ENCODE data around the gene JSRP1.

JSRP1 gene, protein sequence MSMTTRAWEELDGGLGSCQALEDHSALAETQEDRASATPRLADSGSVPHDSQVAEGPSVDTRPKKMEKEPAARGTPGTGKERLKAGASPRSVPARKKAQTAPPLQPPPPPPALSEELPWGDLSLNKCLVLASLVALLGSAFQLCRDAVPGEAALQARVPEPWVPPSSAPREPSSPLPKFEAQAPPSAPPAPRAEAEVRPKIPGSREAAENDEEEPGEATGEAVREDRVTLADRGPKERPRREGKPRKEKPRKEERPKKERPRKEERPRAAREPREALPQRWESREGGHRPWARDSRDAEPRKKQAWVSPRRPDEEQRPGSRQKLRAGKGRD

DNA sequence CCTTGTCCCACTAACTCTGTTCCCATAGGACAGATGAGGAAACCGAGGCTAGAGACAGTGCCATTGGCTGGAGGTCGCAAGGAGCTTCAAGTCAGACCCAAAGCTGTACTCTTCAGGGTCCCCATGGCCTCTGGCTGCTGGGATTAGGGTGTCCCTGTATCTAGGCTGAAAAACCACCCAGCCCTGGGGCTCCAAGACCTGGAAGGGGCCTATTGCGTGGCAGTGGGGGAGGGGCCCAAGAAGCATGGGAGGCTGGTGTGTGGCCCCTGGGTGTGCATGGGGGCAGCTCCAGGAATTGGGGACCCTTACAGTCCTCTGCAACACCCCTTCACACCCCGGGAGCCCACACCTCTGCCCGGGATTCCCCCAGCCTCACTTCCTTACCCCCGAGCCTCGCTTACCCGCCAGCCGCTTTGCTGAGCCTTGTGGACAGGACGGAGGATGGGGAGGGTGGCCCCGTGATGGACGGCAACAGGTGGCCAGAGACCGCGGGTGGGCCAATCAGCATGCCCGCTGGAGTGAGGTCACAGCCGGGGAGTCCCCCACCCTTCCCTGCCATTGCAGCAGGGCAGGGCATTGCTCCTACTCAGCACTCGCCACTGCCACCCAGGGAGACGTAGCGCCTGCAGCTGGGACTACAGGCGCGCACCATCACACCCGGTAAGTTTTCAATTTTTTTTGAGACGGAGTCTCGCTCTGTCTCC, at the start of gene JSRP1:
JSRP1 (minus strand) TSS at position 436 of the 704 bp plus-strand sequence. CDS start 1,103 bp downstream, outside the sequence.
- DNase-seq = no peak

DNA sequence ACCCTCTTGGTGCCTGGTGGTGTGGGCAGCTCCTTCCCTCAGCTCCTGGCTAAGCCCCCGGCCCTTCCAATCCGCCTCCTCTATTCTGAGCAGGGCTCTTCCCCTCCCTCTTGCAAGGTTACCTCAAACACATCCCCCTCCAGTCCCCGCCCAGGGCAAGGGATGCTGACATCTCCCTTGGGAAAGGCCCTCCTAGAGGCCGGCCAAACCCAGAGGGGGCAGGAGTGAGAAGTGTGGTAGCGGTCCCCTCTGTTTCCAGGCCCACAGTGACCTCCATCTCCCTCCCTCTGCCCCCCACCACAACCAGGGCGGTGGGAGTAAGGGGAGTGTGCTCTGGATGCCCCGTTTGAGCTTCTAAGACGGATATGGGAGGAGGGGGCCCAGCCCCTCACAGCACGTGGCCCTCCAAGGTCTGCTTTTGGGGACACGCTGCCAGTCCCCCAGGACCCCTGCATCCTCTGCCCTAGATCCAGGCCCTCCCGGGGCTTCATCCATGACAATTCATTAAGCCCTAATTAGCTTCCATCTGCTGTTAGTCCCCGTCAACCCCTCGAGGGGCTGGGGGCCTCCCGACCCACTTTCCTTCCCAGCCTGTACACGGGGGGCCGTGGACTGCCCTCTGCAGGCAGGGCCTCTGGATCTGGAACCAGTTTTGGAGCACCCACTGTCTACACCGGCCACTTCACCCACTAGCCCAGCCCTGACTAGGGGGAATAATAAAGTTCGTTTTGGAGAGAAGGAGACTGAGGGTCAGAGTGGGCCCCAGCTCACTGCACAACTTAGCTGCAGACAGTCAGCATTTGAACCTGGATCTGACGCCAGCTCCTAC, 49.4 kb upstream of the JSRP1 start:
- no peak for DNase-seq

DNA sequence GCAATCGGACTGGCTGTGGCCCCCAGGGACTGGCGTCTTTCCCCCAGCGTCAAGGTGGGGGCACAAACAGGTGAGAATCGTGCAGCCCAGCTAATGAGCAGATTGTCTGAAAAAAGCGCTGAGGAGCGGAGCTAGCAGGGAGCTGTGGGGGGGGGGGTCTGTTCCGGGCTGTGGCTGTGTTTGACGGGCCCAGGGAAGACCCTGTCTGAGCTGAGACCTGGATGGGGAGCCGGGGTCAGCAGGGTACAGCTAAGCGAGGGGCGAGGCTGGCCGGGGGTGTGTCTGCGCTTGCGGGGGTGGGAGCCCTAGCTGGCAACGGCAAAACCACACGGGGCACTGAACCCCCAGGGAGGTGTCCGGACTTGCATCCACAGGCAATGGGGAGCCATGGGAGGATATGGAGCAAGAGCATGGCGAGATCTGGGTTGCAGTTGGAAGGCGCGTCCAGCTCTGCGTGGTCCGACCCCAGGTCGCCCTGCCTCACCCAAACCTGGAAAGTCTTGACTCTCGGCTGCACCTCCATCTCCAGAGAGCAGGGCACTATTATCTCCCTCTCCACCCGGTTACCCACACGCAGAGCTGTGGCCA, 47.1 kb upstream of the JSRP1 start:
- no peak for DNase-seq

DNA sequence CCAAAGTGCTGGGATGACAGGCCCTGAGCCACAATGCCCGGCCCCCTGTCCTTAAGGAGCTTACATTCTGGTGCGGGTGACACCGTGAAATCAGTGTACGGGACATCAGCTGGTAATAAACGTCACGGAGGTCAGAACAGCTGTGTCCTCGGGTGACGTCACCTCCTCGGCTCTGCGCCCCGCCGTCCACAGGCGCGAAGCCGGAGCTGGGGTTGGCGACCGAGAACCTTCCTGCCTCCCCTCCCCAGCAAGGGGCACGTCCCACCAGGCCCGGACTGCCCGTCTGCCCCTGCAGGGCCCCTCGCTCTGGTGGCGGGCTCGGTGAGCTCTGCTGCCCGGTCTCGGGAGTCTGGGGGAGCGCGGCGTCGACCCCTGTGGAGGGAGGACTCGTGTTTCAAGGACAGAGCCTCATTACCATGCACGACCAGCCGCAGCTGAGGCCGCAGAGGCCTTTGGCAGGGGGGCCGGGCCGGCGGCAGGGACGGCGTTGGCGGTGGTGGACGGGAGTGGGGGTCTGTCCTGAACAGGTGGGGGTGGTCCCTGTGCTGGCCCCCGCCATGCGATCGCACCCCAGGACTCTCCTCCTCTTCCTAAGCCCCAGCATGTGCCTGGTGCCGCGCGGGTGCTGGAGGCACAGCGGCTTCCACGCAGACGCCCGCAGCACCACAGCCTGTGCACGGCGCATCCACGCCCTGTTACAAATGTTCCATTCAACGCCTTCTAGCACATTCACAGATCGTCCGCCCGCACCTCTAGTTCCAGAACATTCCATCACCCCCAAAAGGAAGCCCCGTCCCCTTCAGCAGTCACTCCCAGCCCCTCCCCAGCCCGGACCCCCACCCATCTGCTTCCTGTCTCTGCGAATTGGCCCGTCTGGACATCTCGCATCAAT, 46.3 kb upstream of the JSRP1 start:
- no peak for DNase-seq

DNA sequence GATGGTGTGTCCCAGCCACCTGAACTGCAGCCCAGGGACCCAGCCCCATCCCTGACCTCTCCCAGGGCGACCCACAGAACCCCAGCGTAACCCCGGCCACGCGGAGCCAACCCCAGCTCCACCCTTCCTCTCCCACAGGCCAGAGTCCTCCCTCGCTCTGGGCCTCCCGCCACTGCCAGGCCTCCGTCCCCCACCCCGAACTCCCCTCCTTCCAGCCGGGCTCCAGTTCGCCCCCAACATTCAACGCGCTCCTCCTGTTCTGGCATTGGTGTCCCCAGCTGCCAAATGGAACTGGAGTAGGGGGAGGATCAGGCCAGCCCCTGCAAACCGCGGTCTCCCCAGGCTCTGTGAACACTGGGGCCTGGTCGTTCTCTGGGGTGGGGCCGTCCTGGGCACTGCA, 44.3 kb upstream of the JSRP1 start:
- no peak for DNase-seq

DNA sequence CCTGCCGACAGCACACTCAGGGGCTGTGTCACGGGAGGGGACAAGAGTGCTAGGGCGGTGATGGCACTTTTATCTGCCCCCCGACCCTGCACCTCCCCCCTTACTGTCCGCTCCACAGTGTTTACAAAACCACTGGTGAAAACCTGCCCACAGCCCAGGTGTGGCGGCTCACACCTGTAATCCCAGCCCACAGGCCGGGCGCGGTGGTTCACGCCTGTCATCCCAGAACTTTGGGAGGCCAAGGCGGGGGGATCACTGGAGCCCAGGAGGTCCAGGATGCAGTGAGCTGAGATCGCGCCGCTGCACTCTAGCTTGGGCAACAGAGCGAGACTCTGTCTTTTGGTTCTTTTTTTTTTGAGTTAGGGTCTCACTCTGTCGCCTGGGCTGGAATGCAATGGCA, 39.9 kb upstream of the JSRP1 start:
- DNase-seq = no peak

DNA sequence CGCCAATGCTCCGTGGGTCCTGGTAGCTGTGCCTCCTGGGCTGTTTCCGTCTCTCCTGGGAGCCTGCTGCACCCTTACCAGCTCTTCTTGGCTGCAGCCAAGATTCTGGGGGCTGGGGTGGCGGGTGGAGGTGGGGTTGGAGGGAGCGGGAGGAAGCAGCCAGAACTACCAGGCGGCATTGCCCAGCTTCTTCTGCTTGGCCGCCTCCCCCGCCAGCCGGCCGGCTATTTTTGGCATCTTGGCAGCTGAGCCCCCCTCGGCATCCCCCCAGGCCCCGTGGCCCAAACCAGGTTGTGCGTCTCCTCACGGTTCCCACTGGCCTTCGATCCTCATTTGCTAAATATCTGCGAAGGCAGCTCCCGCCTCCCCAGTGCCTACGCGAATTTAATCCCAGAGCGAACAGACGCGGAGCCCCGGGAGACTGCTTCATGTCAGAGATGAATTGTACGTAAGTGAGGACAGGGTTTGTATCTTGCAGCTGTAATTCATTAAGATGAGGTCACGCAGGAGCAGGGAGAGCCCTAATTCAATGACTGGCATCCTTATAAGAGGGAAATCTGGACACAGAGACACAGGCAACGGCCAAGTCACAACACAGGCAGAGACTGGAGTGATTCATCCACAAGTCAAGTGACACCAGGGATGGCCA, 38.6 kb upstream of the JSRP1 start:
- no peak for DNase-seq

DNA sequence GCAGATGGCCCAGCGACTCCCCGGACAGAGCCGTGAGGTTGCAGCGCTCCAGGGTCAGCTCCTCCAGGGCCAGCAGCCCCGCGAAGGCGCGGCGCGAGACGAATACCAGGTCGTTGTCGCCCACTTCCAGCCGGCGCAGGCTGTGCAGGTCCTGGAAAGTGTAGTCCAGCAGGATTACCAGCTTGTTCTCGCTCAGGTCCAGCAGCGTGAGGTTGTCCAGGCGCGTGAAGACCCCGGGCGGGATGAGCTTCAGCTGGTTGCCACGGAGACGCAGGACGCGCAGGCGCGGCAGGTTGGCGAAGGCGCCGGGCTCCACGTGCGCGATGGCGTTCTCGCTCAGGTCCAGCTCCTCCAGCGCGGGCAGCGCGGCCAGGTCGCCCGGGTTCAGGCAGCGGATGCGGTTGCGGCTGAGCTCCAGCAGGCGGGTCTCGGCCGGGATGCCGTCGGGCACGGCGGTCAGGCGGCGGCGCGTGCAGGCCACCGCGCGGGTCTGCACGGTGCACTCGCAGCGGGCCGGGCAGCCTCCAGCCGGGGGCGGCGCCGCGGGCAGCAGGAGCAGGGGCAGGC, 35.1 kb upstream of the JSRP1 start:
- DNase-seq = no peak

DNA sequence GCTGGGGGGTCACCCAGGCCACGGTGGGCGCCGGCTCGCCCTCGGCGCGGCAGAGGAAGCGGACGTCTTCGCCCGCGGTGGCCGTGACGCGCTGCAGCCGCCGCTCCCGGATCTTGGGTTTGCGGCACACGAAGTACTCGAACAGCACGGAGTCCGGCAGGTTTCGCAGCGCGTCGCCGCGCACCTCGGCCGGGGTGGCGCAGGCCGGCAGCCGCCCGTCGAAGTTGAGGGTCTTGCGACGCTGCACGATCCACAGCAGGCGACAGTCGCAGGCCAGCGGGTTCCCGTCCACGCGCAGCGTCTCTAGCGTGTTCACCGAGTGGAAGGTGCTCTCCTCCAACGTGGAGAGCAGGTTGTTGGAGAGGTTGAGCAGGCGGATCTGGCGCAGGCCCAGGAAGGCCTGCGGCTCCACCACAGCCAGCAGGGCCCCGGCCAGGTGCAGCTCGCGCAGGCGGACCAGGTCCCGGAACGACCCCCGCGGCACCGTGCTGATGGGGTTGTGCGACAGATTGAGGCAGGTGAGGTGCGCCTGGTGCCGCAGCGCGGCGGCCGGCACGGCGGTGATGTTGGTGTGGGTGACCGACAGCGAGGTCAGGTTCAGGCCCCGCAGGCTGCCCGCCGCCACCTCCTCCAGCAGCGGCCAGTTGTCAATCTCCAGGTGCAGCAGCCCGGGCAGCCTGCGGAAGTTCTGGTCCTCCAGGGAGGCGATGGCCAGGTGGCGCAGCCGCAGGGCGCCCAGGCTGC, 34.4 kb upstream of the JSRP1 start:
- no peak for DNase-seq

DNA sequence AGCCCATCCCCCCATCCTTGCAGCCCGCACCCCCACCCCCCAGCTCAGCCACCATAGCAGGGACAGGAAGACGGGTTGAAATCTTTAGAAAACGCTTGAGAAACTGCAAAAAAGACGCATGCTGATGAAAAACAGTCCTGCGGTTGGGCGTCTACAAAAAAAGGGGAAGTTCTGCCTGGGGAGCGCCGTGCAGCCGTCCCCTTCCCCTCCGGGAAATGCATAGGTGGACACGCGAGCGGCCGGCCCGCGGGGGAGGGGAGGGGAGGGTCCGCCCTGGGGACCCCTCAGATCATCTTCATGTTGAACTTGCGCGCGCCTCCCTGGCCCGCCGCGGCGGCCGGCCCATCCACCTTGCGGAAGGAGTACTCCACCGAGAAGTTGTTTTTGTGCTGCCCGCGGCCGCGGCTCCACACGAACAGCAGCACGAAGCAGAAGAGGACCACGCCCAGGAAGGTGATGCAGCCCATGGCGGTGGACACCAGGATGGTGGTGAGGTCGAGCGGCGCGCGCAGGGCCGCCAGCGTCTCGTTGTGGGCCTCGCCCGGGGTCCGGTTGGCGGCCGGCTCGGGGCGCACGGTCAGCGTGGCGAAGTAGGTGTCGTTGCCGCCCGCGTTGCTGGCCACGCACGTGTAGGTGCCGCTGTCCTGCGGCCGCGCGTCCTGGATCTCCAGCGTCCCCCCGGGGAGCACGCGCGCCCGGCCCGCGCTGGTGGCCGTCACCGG, 33.7 kb upstream of the JSRP1 start:
- no peak for DNase-seq

DNA sequence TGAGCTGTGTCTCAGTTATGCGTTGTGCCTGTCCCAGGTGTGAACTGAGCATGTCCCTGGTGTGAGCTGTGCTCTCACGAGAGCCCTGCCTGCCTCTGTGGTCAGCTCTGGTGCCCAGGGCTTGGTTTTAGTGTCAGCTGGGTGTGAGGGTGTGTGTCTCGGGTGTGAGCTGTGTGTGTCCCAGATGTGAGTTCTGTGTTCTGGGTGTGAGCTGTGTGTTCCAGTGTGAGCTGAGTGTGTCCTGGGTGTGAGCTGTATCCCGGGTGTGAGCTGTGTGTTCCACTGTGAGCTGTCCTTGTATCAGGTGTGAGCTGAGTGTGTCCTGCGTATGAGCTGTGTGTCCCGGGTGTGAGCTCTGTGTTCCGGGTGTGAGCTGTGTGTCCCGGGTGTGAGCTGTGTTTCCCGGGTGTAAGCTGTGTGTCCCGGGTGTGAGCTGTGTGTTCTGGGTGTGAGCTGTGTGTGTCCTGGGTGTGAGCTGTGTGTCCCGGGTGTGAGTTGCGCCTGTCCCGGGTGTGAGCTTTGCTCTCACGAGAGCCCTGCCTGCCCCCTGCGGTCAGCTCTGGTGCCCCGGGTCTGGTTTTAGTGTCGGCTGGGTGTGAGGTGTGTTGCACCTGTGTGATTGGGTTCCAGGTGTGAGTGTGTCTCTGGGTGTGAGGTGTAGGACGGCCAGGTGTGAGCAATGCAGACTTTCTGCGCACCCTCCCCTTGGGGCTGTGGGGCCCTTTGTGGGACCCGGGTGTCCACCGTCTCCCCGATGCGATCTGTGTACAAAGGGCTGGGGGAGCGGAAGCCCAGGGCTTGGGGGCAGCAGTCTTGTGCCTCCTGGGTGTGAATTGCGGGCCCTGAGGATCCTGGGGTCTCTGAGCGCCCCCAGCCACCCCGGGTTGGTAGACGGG, 32.8 kb upstream of the JSRP1 start:
- no peak for DNase-seq

DNA sequence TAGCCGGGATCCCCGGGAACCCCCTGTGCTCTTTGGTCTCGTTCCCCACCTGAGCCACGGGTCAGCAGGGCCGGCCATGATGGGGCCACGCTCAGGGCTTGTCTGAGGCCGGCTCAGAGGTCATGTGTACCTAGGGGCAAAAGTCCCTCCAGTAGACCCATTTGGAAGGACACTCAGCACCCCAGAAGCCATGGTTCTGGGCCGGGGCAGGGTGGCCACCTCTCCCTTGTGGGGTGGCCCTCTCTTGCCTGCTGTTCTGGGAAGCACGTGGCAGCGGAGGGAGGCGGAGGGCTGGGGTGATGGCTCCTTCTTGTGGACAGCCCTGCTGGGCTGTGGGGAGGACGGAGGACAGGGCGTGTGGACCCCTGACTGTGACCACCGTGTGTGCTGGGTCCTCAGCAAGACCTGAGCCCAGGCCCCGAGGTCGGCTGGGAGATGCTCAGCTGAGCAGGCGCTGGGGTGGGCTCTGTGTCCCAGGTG, 32.2 kb upstream of the JSRP1 start:
- no peak for DNase-seq

DNA sequence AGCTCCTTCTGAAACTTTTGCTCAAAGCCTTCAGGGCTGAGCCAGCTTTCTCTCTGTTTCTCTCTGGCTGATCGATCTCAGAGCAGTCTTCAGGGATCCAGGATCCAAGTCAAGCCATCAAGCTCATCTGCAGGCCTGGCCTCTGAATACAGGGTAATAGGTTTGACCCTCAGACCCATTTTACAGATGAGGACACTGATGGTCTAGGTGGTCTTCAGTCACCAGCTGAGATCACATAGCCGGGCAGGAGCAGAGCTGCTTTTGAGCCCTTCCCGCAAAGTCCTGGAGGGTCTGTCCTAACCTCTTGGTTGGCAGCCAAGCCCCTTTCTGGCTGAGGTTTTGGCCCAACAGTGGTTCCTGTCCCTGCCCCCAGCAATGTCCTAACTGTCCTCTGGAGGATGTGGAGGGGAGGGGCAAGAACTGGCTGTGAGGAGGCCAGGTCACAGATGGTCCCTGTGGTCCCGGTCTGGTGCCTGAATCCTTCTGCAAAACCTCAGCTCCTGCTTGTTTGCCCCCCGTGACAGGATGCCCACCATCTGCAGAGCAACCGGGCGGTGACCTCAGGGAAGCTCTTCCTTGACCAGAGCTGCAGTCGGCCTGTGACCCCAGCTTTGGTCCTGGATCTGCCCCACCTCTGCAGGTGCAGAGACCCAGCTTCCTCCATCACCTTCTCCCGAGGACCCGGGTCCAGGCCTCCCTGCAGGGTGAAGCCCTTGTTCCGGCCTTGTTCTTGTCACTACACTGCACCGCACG, 31.5 kb upstream of the JSRP1 start:
- DNase-seq = no peak

DNA sequence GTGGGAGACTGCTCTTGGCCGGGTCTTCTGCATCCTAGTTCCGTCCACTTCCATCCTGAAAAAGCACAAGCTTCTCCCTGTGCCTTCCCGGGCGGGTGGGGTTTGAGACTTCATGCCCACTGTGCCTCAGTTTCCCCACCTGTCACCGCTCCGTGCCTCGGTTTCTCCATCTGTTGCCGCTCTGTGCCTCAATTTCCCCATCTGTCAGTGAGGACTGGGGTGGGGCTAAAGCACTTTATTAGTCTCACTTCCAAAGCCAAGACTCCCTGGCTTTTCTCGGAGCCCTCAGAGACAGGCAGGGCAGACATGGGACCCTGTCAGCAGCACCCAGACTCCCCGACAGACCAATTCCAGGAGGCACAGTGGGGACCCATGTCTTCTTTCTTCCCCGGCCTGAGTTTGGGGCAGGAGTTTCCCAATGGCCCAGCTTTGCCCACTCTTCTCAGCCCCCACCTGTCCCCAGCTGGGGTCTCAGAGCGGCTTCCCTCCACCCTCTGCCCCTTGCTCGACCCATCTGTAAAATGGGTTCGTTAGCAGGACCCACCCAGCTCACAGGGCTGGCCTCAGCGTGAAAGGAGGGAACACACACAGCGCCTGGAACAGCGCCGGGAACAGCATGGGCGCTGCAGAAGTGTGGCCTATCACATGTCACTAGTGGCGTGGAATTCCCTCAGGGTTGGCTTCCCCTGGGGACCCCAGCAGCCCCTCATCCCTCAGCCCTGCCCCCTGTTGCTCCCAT, 30.4 kb upstream of the JSRP1 start:
- no peak for DNase-seq

DNA sequence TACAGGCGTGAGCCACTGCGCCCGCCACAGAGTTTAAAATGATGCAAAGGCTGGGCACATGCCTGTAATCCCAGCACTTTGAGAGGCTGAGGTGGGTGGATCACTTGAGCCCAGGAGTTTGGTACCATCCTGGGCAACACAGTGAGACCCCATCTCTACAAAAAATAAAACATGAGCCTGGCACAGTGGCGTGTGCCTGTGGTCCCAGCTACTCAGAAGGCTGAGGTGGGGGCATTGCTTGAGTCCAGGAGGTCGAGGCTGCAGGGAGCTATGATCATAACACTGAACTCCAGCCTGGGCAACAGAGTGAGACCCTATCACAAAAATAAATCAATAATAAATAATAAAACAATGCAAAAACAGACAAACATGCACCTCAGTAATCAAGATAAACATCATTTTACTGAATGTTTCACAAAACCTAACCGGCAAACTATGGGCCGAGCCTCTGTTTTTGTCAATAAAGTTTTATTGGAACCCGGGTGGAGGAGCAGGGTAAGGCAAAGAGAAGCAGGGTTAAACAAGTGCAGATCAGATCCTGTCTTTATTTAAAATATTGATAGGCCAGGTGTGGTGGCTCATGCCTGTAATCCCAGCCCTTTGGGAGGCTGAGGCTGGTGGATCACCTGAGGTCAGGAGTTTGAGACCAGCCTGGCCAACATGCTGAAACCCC, 27.8 kb upstream of the JSRP1 start:
- no peak for DNase-seq

DNA sequence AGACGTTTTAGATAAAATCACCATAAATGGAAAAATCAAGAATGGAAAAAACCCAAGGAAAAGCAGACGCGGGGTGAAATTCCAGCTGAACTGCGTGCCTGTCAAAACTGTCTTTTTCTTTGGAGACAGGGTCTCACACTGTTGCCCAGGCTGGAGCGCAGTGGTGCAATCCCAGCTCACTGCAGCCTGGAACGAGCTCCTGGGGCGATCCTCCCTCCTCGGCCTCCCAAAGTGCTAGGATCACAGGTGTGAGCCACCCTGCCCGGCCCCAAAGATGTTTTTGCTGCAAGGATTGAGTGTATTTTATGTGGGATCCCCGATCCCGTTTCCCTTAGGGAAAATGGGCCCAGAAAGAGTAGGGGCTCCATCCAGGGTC, 26.6 kb upstream of the JSRP1 start:
- no peak for DNase-seq
